OCI-LY3 (cell line): Measurements from ENCODE around the gene SLC39A1.

Experiments
- CTCF ChIP-seq: fragments of 200-600, 300-600 bp; sonication (generic); IDR thresholded peaks from 2 replicates; pipeline ENCODE4 v1.5.1; 2014; ENCODE audit warnings: antibody characterized with exemption, low read length, low read depth
- EZH2phosphoT487 ChIP-seq: fragments of 200-600 bp; shearing (Covaris generic); IDR thresholded peaks from 2 replicates; pipeline ENCODE4 v1.6.1; 2018; ENCODE audit warnings: antibody characterized with exemption, mixed run types, low read depth

GRCh38 chr1:153938996-153939395 is 24.3 kb downstream of the SLC39A1 start:
- TF ChIP-seq CTCF (no peak), EZH2phosphoT487 (no peak)
